ENCODE measurements around the gene SRBD1.

Gene SRBD1

GRCh38 chr2:45388541-45389100 lies 222.4 kb downstream of the SRBD1 start:
- WGBS, 2 experiments, result 100% methylated on average over 4 of the region's 4 CpGs
- Histone ChIP-seq H3K27ac (ENCODE audit: insufficient read depth, low read depth, low read length, poor library complexity, severe bottlenecking) (no peak overlapping the region), H3K9me3 (ENCODE audit: control insufficient read depth, low read length) (no peaks in the 10 kb centered on the region)

DNA sequence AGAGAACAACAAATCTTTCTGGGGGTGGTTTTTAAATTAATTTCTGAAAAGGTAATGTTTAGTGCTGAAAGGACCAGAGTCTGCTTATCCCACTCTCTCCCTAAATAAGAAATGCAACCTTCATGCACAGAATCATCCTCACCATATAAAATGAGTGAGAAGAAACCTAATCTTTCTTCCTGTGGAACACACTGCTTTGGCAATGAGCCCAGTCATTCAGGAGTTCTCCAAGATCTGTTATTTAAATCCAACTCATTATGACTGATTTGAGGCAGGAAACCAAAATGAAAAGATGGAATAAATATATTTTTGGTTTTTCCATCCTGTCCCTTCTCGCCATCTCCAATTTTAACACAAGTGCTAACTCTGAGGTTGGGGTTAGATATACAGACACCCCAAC lies 228.3 kb downstream of the SRBD1 start:
- no peaks in the 10 kb centered on the region for H3K9me3 ChIP-seq (ENCODE audit: control insufficient read depth, low read length)
- H3K4me3 ChIP-seq (ENCODE audit: insufficient read depth, low read depth, low read length), result no peak overlapping the region
- no peaks in the 10 kb centered on the region for H3K4me1 ChIP-seq (ENCODE audit: control insufficient read depth, insufficient read depth, low read length)
- no peak overlapping the region for H3K27ac ChIP-seq (ENCODE audit: insufficient read depth, low read depth, low read length, poor library complexity, severe bottlenecking)
- WGBS, 2 experiments, result 89 to 100% methylated on average over 1 of the region's 1 CpG
- H3K36me3 ChIP-seq (ENCODE audit: control insufficient read depth, insufficient read depth, low read length), result no peaks in the 10 kb centered on the region
- no peaks in the 10 kb centered on the region for H3K27me3 ChIP-seq (ENCODE audit: control insufficient read depth, insufficient read depth, low read length, poor library complexity, severe bottlenecking)

More at GRCh38 chr2:45388541-45389100, 222.4 kb downstream of the SRBD1 start:
- H3K27me3 ChIP-seq (ENCODE audit: control insufficient read depth, insufficient read depth, low read length, poor library complexity, severe bottlenecking), result no peaks in the 10 kb centered on the region
- no peaks in the 10 kb centered on the region for H3K36me3 ChIP-seq (ENCODE audit: control insufficient read depth, insufficient read depth, low read length)
- H3K4me3 ChIP-seq (ENCODE audit: insufficient read depth, low read depth, low read length), result no peak overlapping the region
- H3K4me1 ChIP-seq (ENCODE audit: control insufficient read depth, insufficient read depth, low read length), result peaks cover 4% of the 10 kb centered on the region

DNA sequence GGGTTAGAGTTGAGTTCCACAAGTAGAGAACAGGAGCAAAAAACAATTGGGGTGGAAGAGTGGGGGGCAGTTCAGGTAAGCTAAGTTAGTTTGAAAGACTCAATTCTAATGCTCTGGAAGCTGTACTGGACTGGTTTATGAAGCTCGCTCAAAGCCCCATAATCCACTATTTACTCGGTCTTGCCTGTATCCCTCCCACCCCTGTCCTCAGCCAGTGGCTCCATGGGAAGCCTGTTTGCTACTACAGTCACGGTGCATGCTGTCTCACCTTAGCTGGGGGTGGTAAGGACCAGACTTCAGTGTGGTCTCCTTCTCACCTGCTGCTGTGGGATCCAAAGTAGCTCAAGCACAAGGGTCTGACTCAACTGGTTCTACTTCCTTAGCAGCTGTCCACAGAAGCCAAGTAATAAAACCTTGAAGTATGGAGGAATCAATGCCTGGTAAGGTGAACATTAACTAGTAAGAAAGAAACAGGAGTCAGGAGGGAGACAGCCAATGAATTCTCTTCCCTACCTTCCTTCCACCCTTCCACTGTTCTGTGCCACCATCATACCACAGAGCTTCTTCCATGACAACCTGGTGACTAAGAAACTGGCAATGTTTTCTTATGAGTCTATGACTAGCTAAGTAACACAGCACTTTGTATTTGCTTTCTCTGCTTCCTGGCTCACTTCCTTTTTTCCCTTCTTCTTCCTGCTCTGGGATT lies 230.8 kb downstream of the SRBD1 start:
- Histone ChIP-seq H3K27ac (ENCODE audit: insufficient read depth, low read depth, low read length, poor library complexity, severe bottlenecking) (no peak overlapping the region), H3K9me3 (ENCODE audit: control insufficient read depth, low read length) (no peaks in the 10 kb centered on the region), H3K36me3 (ENCODE audit: control insufficient read depth, insufficient read depth, low read length) (no peaks in the 10 kb centered on the region), H3K4me1 (ENCODE audit: control insufficient read depth, insufficient read depth, low read length) (no peaks in the 10 kb centered on the region), H3K27me3 (ENCODE audit: control insufficient read depth, insufficient read depth, low read length, poor library complexity, severe bottlenecking) (no peaks in the 10 kb centered on the region), H3K4me3 (ENCODE audit: insufficient read depth, low read depth, low read length) (no peak overlapping the region)
- WGBS, 2 experiments, result 92 to 93% methylated on average over 3 of the region's 3 CpGs

DNA sequence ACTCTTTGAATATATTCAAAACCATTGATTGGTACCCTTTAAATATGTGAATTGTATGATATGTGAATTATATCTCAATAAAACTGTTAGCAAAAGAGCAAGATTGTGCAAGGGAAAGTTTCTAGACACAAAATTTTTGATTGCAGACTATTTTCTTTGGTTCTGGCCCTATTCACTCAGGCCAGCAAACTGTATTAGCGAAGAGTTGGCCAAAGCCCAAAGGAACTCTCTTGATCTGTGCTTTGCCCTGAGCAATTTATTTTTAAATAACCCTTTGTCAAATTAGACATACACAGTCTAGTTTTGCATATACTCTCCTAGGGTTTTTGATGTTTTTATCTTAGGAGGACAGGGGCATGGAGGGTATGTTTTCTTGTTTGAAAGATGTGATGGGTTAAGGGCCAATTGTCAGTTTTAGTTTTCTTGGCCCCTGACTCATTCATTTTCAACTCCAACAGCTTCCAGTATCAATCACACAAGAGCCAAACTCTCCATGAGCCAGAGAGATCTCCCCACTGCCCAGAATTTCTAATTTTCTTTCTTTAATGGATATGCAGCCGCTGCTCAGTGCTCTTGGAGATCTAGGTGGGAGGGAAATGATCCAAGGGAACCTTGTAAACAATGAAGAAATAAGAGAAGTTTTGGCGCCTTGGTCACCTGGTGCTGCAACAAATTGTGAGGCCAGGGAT lies 231.5 kb downstream of the SRBD1 start:
- H3K27ac ChIP-seq (ENCODE audit: insufficient read depth, low read depth, low read length, poor library complexity, severe bottlenecking), result no peak overlapping the region
- no peaks in the 10 kb centered on the region for H3K36me3 ChIP-seq (ENCODE audit: control insufficient read depth, insufficient read depth, low read length)
- no peak overlapping the region for H3K4me3 ChIP-seq (ENCODE audit: insufficient read depth, low read depth, low read length)
- H3K27me3 ChIP-seq (ENCODE audit: control insufficient read depth, insufficient read depth, low read length, poor library complexity, severe bottlenecking), result no peaks in the 10 kb centered on the region
- no peaks in the 10 kb centered on the region for H3K9me3 ChIP-seq (ENCODE audit: control insufficient read depth, low read length)
- no peaks in the 10 kb centered on the region for H3K4me1 ChIP-seq (ENCODE audit: control insufficient read depth, insufficient read depth, low read length)
- 95% methylated on average over 3 of the region's 3 CpGs for WGBS, 2 experiments

DNA sequence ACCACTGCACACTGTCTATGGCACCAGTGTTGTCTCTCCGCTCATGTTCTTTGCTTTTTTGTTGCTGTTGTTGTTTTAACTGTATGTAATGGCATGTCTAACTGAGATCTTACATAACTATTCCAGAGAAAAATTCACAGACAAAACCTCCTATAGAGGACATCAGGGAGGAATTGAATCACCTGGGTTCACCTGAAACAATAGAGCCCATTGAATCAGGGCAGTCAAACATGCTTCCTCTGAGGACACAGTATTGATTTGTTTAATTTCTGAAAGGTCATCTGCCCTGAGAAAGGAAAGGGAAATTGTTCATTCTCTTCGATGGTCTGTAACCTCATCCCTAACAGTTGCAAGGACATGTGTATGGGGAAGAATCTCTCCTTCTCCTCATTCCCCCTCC lies 237.5 kb downstream of the SRBD1 start:
- Histone ChIP-seq H3K27me3 (ENCODE audit: control insufficient read depth, insufficient read depth, low read length, poor library complexity, severe bottlenecking) (no peaks in the 10 kb centered on the region), H3K36me3 (ENCODE audit: control insufficient read depth, insufficient read depth, low read length) (no peaks in the 10 kb centered on the region), H3K9me3 (ENCODE audit: control insufficient read depth, low read length) (no peaks in the 10 kb centered on the region), H3K27ac (ENCODE audit: insufficient read depth, low read depth, low read length, poor library complexity, severe bottlenecking) (no peak overlapping the region), H3K4me3 (ENCODE audit: insufficient read depth, low read depth, low read length) (no peak overlapping the region), H3K4me1 (ENCODE audit: control insufficient read depth, insufficient read depth, low read length) (no peaks in the 10 kb centered on the region)
- 80 to 100% methylated on average over 1 to 2 of the region's 2 CpGs for WGBS, 2 experiments

- WGBS, 2 experiments, result 96 to 98% methylated on average over 1 of the region's 2 CpGs
- no peaks in the 10 kb centered on the region for H3K9me3 ChIP-seq (ENCODE audit: control insufficient read depth, low read length)
- no peaks in the 10 kb centered on the region for H3K36me3 ChIP-seq (ENCODE audit: control insufficient read depth, insufficient read depth, low read length)
- no peak overlapping the region for H3K4me3 ChIP-seq (ENCODE audit: insufficient read depth, low read depth, low read length)
- no peak overlapping the region for H3K27ac ChIP-seq (ENCODE audit: insufficient read depth, low read depth, low read length, poor library complexity, severe bottlenecking)
- no peaks in the 10 kb centered on the region for H3K27me3 ChIP-seq (ENCODE audit: control insufficient read depth, insufficient read depth, low read length, poor library complexity, severe bottlenecking)
- H3K4me1 ChIP-seq (ENCODE audit: control insufficient read depth, insufficient read depth, low read length), result no peaks in the 10 kb centered on the region
Measured at GRCh38 chr2:45370369-45370768, 240.7 kb downstream of the SRBD1 start.

DNA sequence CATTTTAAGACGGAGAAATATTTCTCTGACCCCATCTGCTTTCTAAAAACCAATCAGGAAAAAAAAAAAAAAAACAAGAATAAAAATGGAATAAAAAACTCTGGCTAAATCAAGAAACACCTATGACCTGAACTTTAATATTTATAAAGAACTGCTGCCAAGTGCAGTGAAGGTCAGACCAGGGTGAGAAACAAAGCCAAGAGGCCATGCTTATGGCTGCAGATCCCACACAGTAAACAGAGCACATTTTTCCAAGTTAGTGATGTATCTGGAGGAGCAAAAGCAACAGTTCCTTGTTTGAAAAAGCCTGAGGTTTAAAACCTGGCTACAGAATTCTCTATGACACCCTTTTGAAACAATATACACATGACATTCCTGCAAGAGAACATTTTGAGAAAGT lies 242.3 kb downstream of the SRBD1 start:
- Histone ChIP-seq H3K36me3 (ENCODE audit: control insufficient read depth, insufficient read depth, low read length) (no peaks in the 10 kb centered on the region), H3K4me1 (ENCODE audit: control insufficient read depth, insufficient read depth, low read length) (no peaks in the 10 kb centered on the region), H3K27ac (ENCODE audit: insufficient read depth, low read depth, low read length, poor library complexity, severe bottlenecking) (no peak overlapping the region), H3K9me3 (ENCODE audit: control insufficient read depth, low read length) (no peaks in the 10 kb centered on the region), H3K27me3 (ENCODE audit: control insufficient read depth, insufficient read depth, low read length, poor library complexity, severe bottlenecking) (no peaks in the 10 kb centered on the region), H3K4me3 (ENCODE audit: insufficient read depth, low read depth, low read length) (no peak overlapping the region)
- WGBS, 2 experiments, result 100% methylated on average over 1 of the region's 1 CpG; no CpG with 5 or more reads in 1 of the 2 experiments

DNA sequence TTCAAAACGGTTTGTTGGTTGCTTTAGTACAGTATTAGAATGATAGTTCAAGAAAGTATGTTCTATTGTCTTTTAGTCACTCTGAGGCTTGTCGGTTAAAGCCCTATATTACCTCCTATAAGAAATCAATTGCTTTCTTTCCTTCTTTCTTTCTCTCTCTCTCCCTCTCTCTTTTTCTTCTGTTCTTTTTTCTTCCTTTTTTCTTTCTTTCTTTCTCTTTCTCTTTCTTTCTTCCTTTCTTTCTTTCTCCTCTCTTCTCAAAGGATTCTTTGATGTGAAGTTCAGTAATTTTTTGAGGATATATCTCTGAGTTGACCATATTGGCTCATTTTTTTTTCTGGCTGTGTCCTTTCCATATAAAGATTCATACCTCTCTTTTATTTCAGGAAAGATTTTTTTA lies 249.4 kb downstream of the SRBD1 start:
- no peaks in the 10 kb centered on the region for H3K4me1 ChIP-seq (ENCODE audit: control insufficient read depth, insufficient read depth, low read length)
- H3K4me3 ChIP-seq (ENCODE audit: insufficient read depth, low read depth, low read length), result no peak overlapping the region
- H3K27me3 ChIP-seq (ENCODE audit: control insufficient read depth, insufficient read depth, low read length, poor library complexity, severe bottlenecking), result no peaks in the 10 kb centered on the region
- H3K27ac ChIP-seq (ENCODE audit: insufficient read depth, low read depth, low read length, poor library complexity, severe bottlenecking), result no peak overlapping the region
- WGBS, 2 experiments, result 93 to 96% methylated on average over 1 of the region's 2 CpGs
- H3K9me3 ChIP-seq (ENCODE audit: control insufficient read depth, low read length), result no peaks in the 10 kb centered on the region
- no peaks in the 10 kb centered on the region for H3K36me3 ChIP-seq (ENCODE audit: control insufficient read depth, insufficient read depth, low read length)

GRCh38 chr2:45354776-45355175 lies 256.3 kb downstream of the SRBD1 start:
- no peak overlapping the region for H3K27ac ChIP-seq (ENCODE audit: insufficient read depth, low read depth, low read length, poor library complexity, severe bottlenecking)
- H3K27me3 ChIP-seq (ENCODE audit: control insufficient read depth, insufficient read depth, low read length, poor library complexity, severe bottlenecking), result no peaks in the 10 kb centered on the region
- no peaks in the 10 kb centered on the region for H3K36me3 ChIP-seq (ENCODE audit: control insufficient read depth, insufficient read depth, low read length)
- no peak overlapping the region for H3K4me3 ChIP-seq (ENCODE audit: insufficient read depth, low read depth, low read length)
- no peaks in the 10 kb centered on the region for H3K9me3 ChIP-seq (ENCODE audit: control insufficient read depth, low read length)
- peaks cover 12% of the 10 kb centered on the region for H3K4me1 ChIP-seq (ENCODE audit: control insufficient read depth, insufficient read depth, low read length)
- 83 to 99% methylated on average over 2 of the region's 2 CpGs for WGBS, 2 experiments

GRCh38 chr2:45353879-45354278 lies 257.2 kb downstream of the SRBD1 start:
- no peak overlapping the region for H3K27ac ChIP-seq (ENCODE audit: insufficient read depth, low read depth, low read length, poor library complexity, severe bottlenecking)
- no peaks in the 10 kb centered on the region for H3K27me3 ChIP-seq (ENCODE audit: control insufficient read depth, insufficient read depth, low read length, poor library complexity, severe bottlenecking)
- no peak overlapping the region for H3K4me3 ChIP-seq (ENCODE audit: insufficient read depth, low read depth, low read length)
- 93 to 96% methylated on average over 2 of the region's 2 CpGs for WGBS, 2 experiments
- H3K4me1 ChIP-seq (ENCODE audit: control insufficient read depth, insufficient read depth, low read length), result peaks cover 12% of the 10 kb centered on the region
- no peaks in the 10 kb centered on the region for H3K9me3 ChIP-seq (ENCODE audit: control insufficient read depth, low read length)
- H3K36me3 ChIP-seq (ENCODE audit: control insufficient read depth, insufficient read depth, low read length), result no peaks in the 10 kb centered on the region
